Stimulated activated CD4-positive, alpha-beta T cell treated with anti-CD3 and anti-CD28 coated beads, Interleukin-1b, Interleukin-23, amount 100 ng/mL, for 24 hours (primary cell): ENCODE measurements around the gene CTR9.

Source experiments
- DNase-seq, 4 experiments: peaks; one replicate each; pipeline ENCODE4 v3.0.0-alpha.2; 2020; ENCODE audit warnings: low read depth in 4 of 4, low spot score in 1 of 4

CTR9 gene

DNA sequence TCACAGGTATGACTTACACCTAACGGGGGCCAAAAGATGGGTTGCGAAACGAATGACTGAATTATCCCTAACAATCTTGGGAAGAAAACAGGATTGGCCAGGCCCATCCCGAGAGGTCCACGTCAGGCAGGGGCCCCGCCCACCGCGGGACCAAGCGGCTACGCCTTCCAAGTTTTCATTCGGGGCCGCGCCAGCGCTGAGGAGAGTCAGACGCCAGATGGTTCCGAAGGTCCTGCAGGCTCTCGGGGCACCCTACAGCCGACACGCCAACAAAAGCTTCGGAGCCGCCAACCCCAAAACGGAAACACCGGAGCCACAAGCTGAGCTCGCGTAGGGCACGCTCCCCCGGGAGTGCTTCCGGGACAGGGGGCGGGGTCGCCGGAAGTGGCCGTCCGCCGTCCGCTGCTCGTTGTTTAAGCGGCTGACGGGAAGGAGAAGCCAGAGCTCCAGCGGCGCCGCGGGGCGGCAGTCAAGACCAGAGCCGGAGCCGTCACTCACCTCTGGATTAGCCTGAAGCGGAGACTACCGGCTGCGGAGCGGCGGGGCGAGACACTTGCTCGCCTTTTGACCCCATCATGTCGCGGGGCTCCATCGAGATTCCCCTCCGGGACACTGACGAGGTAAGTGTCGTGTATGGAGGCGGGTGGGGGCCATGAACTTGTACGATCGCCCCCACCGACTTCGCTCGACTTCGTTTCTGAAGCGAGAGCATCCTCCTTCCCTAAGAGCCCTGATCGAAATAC, at the start of gene CTR9:
Gene CTR9, plus strand, starts transcription at position 409 of the 743 bp plus-strand sequence. Its CDS starts 167 bp downstream, at position 576.
- peak; percentile 78 to 90 (median 84) for DNase-seq

- no peak for DNase-seq
These were observed 49.1 kb upstream of the CTR9 start for GRCh38 chr11:10701982-10702381.

DNA sequence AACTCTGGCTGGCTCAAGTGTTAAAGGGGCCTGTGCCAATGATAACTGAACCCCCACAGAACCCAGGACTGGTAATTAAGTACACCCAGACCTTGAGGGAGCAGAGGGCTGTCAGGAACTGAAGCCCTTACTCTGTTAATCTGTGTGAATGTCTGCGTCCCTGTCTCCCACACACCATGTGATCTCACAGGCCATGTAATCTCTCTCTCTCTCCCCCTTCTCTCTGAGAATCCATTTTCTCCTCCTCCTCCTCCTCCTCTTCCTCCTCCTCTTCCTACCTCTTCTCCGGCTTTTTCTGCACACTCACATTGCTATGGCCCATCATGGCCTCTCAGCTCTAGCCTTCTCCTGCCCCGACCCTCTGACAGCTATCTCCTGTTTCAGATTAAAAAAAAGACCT, 42.9 kb upstream of the CTR9 start:
- no peak for DNase-seq

DNA sequence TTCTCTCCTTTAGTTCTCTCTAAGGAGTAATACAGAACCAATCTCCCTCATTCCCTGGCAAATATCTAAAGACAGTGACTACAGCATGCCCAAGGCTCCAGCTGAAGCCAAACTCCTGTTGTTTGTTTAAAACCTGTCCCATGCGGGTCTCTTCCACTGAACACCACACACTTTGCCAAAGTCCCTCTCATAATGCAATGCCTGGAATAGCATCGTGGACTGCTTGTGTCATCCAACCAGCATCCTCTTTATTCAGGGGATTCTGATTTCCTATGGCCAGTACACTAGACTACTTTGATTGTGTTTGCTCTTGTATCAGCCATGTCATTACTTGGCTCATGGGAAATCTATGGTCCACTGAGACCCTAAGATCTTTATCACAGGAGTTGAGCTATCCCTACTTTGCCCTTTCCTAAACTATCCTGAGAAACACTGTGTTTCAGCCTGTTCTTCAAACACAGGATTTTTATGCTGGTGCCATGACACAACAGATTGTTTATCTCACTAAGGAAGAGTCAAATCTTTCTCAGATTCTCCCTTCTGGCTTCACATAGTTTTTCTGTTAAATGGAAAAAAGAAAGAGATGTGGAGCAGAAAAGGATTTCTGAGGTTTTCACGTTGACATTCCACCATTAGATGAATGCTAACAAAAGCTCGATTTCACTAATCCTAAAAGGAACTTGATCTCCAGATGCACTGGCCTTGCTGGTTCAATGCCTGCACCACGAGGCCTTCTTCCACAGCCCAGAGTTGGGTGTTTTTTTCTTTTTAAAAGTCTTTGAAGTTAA, 41.6 kb upstream of the CTR9 start:
- DNase-seq = no peak

GRCh38 chr11:10715571-10715970, 35.5 kb upstream of the CTR9 start:
- DNase-seq = no peak

DNA sequence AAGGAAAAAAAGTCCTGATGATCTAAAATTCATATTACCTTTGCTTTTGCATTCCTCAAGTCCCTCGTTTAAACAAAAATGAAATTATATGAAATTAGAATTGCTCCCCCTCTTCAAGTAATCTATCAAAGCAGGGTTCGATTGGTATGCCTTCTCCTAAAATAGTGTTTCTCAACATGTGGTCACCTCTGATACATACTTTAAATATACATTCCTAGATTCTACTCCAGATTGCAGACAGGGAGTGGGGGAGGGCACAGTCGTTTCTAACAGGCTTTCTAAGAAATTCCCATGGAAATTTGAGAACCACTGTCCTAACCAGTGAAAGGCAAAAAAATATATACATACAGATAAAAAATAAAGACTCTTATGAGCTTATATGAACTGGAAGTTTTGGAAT, 34.9 kb upstream of the CTR9 start:
- no peak for DNase-seq

DNA sequence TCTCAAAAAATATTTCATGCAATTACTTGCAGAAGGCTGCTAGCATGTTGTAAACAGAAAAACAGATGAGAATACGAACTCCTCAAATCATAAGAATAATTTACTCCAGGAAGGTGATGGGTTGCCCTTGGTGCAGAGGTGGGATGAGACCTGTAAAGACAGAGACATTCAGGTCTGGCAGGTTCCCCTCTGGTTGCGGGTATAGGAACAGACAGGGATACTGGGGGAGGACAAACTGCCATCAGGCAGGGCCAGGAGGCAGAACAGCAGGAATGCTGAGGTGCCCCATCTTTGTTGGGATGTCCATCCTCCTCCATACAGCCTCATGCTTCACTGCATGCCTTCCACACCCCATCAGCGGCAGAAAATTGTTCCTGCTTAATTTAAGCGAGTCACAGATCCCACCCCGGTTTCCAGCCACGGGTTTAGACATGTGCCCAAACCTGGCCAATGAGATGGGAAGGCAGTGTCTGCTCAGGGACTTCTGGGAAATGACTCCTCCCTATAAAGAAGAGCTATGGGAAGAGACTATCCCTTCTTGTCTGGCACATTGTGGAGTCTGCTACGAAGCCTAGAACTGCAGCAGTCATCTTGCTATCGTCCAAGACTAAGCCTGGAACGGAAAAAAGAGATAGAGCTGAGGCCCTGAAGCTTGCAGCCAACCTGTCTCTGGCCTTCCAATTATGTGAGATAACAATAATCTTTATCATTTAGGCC, 34.3 kb upstream of the CTR9 start:
- no peak for DNase-seq

DNA sequence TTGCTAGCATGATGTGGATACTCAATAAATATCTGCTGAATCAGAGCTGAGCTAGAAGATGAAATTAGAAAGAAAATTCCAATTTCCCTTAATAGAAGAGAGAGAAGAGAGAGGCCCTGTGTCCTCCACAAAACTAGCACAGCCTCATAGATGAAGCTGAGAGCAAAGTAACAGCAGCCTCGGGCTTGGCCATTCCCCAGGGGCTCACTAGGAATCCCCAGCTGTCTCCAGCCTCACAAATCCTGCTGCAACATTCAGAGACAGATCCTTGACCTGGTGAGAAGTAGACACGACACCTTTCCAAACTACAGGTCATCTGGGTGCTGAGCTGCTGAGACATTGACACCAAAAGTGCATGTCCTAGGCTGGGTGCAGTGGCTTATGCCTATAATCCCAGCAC, 31.4 kb upstream of the CTR9 start:
- no peak for DNase-seq

DNA sequence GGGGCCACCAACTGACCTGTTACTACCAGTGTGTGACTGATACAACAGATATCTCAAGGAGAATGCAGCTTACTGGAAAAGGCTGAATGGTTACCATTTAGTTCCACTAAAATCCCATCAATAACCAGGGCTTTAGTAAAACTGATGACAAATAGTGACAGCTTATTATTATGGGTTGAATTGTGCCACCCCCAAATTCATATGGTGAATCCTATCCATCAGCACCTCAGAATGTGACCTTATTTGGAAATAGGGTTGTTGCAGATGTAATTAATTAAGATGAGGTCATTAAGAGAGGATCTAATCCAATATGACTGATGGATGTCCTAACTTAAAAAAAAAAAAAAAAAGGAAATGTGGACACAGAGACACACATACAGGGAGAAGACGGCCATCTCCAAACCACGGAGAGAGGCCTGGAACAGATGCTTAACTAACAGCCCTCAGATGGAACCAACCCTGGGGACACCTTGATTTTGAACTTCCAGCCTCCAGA, 30.1 kb upstream of the CTR9 start:
- no peak for DNase-seq

DNA sequence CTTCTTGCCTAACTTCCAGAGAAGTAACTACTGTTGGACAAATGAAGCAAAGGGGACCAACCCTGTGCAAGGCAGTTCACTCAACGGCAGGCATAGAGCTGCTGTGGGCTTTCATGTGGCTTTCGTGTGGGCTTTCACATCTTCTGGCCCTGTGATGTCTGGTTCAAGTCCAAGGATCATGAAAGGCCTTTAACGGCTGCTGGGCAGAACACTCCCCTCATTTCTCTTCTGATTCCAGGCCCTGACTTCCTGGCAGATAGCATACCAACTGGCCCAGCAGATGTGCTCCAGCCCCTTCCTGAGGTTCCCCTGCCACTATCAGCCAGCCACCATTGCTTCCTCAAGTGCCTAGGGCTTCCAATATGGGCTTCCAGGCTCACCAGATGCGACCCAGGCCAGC, 28.7 kb upstream of the CTR9 start:
- no peak for DNase-seq

GRCh38 chr11:10725114-10725906, 25.7 kb upstream of the CTR9 start:
- peak in 1 of 4 experiments; percentile 15 for DNase-seq

DNA sequence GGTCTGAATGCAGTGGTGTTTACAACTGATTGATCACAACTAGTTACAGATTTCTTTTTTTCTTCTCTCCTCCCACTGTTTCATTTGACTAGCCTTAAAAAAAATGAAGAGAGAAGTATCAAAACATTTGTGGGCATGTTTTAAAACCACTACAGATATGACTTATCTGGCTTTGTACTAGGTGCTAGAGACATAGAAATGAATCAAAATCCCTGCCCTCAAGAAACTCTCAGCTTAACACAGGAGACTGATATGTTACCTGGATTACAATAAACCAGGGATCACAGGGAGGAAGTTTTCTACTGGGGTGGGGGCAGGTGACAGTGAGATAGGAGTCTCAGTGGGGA, 25.2 kb upstream of the CTR9 start:
- DNase-seq = no peak

DNA sequence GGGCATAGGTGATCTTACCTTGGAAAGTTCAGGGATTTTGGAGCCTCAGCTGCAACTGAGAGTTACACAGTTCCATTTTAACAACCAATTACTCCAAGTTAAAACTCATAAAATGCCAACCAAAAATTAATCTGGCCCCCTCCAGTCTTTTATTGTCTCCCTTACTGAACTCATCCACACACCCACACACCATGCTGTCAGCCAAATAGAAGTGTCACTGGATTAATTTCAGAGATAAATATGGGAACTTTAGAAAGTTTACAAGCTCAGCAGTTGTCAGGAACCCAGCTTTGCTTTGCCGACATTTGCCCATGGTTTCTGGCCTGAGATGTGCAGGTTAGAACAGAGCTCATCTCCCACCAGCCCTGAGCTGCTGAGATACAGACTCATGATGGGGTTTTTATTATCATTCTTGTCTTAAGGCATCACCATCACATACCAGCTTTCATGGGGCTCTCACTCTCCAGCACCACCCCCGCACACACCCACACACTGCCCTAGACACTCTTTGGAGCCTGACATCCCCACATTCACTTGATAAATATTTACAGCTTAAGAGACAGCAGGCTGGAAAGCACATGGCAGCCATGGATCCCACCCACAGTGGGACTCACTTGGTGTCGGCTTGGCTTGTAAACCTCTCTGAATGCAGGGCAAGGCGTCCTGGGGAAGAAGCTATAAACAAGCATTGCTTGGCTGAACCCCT, 23.7 kb upstream of the CTR9 start:
- DNase-seq = no peak

- no peak for DNase-seq
These were observed 22.9 kb upstream of the CTR9 start for GRCh38 chr11:10728154-10728553.

- no peak for DNase-seq
These were observed 22.1 kb upstream of the CTR9 start for GRCh38 chr11:10728789-10729472.

- no peak for DNase-seq
These were observed 20.9 kb upstream of the CTR9 start for GRCh38 chr11:10730151-10730550.

GRCh38 chr11:10731064-10731680, 19.9 kb upstream of the CTR9 start:
- no peak for DNase-seq

GRCh38 chr11:10735481-10736475, 15.3 kb upstream of the CTR9 start:
- DNase-seq = peak; percentile 76 to 86 (median 82)
